HG02943 (cell line): Measurements from ENCODE around the gene ACKR1.

Source experiments
- ATAC-seq: cut with Tn5 transposase; IDR thresholded peaks from one replicate; pipeline ENCODE4 v1.9.1; 2021; ENCODE audit warnings: mild to moderate bottlenecking, low read depth, moderate library complexity; ENCODE audit not compliant: unreplicated experiment

Gene ACKR1

DNA sequence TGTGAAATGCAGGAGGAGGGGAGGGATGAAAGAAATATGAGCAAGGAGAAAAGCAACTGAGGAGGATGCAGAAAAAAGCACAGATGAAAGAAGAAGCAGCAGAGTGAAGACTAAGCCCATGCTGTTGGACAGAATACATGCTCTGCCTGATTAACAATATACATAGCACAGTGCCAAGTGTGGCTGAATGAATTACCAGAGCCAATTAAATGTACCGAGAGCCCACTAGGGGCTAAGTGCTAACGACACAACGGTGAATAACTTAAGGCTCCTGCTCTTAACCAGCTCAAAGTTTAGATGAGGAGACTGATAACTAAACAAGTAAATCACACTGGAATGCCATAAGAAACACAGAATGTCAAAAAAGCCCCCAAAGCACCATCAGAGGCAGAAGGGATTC, 17.6 kb upstream of the ACKR1 start:
- ATAC-seq = no peak

- no peak for ATAC-seq
These were observed 16.9 kb upstream of the ACKR1 start for GRCh38 chr1:159187647-159188374.

GRCh38 chr1:159188375-159188788, 16.3 kb upstream of the ACKR1 start:
- no peak for ATAC-seq

DNA sequence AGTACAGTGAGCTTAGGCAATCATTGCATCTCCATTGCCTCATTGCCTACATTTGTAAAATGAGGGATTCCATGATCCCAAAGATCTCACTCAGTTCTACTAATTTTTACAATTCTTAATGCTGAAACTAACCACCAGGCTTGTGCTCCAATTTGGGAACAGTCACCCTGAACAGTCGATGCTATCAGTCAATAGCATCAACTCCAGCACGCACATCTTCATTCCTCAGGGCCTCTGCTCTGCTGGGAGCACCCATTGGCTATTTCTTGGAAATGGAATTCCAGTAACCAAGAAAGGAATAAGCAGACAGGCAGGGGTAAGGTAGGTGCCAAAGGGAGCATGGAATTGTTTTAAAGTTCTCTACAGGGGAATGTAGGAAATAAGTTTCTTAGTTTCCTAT, 14.2 kb upstream of the ACKR1 start:
- ATAC-seq = no peak

GRCh38 chr1:159196543-159196942, 8.1 kb upstream of the ACKR1 start:
- no peak for ATAC-seq

DNA sequence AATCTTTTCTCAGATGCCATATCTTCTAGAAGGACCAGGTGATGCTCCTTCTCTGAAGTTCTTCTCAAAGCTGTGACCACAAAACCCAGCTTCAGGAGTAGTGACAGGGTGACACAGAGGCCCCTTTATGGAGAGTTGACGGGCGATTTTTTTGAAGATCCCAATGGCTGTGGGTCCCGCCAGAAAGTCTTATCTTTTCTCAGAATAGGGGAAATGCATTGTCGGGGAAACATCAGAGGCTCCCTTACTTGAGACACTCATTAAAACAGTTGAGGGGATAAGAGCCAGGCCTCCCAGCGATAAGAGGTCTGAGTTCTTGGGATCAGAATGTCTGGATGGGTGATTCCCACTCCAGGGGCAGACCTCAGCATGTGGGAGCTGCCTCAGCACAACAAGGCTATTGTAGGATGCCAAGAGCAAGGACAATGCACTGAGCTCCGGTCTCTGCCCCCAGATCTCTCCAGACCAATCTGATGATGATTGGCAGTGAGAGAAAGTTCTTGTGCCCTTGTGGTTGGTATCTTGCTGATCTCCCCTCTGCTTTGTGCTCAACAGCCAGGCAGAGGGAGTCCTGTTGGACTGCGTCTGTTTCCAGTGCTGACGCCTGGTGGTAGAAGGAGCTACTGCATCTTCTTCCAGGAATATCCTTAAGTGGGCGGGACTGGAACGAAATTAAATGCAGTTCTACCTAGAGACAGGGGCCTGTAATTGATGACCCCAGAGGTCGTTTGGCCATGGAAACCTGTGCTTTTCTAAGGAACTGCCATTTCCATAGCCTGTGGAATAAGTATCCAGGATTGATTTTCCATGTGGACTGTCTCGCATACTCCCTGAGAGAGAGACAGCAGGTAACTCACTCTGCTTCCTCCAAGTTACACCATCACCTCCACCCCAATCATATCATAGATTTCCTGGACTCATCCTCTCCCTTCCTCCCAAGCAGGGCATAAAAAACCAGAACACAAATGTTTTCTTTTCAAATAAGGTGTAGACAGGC, 6.8 kb upstream of the ACKR1 start:
- ATAC-seq = peak; percentile 87

- ATAC-seq = no peak
These were observed 4.8 kb upstream of the ACKR1 start for GRCh38 chr1:159199901-159200300.

GRCh38 chr1:159200769-159201168, 3.9 kb upstream of the ACKR1 start:
- no peak for ATAC-seq

GRCh38 chr1:159201642-159202041, 3.0 kb upstream of the ACKR1 start:
- no peak for ATAC-seq

GRCh38 chr1:159203610-159204009, 1.1 kb upstream of the ACKR1 start:
- no peak for ATAC-seq

DNA sequence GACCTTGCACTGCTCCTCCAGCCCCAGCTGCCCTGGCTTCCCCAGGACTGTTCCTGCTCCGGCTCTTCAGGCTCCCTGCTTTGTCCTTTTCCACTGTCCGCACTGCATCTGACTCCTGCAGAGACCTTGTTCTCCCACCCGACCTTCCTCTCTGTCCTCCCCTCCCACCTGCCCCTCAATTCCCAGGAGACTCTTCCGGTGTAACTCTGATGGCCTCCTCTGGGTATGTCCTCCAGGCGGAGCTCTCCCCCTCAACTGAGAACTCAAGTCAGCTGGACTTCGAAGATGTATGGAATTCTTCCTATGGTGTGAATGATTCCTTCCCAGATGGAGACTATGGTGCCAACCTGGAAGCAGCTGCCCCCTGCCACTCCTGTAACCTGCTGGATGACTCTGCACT, 550 bp downstream of the ACKR1 start:
- no peak for ATAC-seq

- no peak for ATAC-seq
These were observed 1.4 kb downstream of the ACKR1 start for GRCh38 chr1:159206110-159206509.

GRCh38 chr1:159207080-159207479, 2.4 kb downstream of the ACKR1 start:
- ATAC-seq = no peak

DNA sequence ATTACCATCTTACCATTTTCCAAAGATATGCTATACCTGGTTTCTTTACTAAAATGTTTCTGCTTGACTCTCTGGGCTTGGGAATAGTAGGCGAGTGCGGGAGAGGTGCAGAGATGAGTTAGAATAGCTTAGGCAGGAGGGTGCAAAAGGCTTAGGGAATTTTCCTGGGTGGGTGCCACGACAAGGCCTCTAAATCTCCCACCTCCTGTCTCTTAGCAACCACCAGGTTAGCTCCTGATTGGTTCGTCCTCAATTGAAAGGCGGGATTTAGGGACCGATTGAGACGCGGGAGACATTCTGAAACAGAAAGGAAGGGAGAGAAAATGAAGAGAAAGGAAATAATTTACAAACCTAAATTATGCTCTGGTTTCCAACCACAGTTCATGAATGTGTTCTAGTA, 3.1 kb downstream of the ACKR1 start:
- ATAC-seq = no peak

DNA sequence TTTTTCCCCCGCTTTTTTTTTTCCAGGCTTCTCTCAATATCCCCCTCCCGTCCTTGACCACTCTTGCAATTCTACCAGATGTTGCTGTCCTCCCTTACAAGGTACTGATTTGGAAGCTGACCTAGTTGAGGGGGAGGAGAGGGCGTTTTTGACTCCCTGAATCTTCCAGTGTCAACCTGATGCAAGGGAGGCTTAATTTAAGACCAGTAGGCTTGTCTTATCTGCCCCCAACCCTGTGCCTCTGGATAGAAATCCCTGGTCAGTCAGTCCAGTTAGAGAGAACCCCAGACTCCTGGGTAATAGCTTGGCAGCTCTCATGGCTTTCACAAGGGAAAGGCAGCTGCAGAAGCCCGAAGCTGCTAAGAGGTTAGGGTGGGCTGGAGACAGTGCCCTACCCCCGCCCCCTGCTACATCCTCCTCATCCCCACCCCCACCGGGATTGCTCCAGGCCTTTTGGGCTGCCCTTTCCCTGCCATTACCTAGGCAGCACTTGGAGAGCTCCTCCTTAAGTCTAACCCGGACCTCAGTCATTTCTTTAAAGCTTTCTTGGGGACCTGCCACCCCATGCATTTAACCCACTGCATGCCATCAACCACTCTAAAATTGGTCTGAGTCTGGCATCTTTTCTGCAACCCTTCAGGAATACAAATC, 3.6 kb downstream of the ACKR1 start:
- no peak for ATAC-seq

GRCh38 chr1:159209061-159209460, 4.4 kb downstream of the ACKR1 start:
- ATAC-seq = no peak

- ATAC-seq = no peak
These were observed 6.9 kb downstream of the ACKR1 start for GRCh38 chr1:159211331-159212136.

GRCh38 chr1:159212596-159212995, 7.9 kb downstream of the ACKR1 start:
- ATAC-seq = no peak

DNA sequence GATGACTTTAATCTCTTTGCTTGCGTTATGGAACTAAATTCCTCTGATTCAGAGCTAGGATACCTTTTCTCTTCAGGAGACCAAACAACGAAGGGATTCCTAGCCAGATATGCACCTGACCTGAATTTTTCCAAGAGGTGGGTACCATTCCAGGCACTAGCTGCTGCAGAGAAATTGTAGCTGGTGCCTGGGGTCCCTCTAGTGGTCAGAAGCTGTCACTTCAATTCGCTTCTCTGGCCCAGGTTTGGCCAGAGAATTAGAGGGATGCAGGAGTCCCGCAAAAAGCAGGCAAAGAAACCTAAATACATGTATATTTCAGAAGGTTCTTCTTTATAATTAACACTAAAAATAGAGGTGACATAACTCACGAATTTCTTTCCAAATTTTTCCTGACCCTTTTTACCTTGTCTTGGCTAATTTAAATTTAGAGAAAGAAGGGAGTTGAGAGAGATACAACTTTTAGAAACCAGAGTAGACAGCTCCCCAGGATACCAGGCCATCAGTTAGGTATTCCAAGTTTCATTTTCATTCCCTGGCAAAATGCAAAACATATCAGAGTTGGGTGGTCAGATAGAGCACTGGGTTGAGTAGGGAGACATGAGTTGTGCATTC, 9.6 kb downstream of the ACKR1 start:
- ATAC-seq = no peak
